Ishikawa (cell line): ENCODE measurements around the gene C11orf21.

Experiments used
- CEBPB ChIP-seq: IDR thresholded peaks from 2 replicates; pipeline ENCODE4 v1.6.1; 2012
- CREB1 ChIP-seq: IDR thresholded peaks from 2 replicates; pipeline ENCODE4 v1.6.1; 2012; ENCODE audit warnings: low read depth
- EGR1 ChIP-seq: IDR thresholded peaks from 2 replicates; pipeline ENCODE4 v1.6.1; 2012
- EP300 ChIP-seq: IDR thresholded peaks from 2 replicates; pipeline ENCODE4 v1.6.1; 2012; ENCODE audit warnings: borderline replicate concordance
- FOXM1 ChIP-seq: IDR thresholded peaks from 2 replicates; pipeline ENCODE4 v1.6.1; 2012; ENCODE audit warnings: low read depth, borderline replicate concordance
- RAD21 ChIP-seq: IDR thresholded peaks from 2 replicates; pipeline ENCODE4 v1.6.1; 2012; ENCODE audit warnings: low read depth
- TAF1 ChIP-seq: IDR thresholded peaks from 2 replicates; pipeline ENCODE4 v1.6.1; 2012; ENCODE audit warnings: low read depth, mild to moderate bottlenecking
- TCF12 ChIP-seq: IDR thresholded peaks from 2 replicates; pipeline ENCODE4 v1.6.1; 2012; ENCODE audit warnings: low read depth
- TEAD4 ChIP-seq: IDR thresholded peaks from 2 replicates; pipeline ENCODE4 v1.6.1; 2012
- USF1 ChIP-seq: IDR thresholded peaks from 2 replicates; pipeline ENCODE4 v1.6.1; 2012
- ZBTB7A ChIP-seq: IDR thresholded peaks from 2 replicates; pipeline ENCODE4 v1.6.1; 2012; ENCODE audit warnings: low read depth

GRCh38 chr11:2270322-2271076 is 31.2 kb downstream of the C11orf21 start, which contains the start of gene ASCL2:
- TF ChIP-seq EP300 (no peak), USF1 (no peak), RAD21 (no peak), FOXM1 (no peak), TAF1 (no peak), EGR1 (no peak), TEAD4 (no peak), CREB1 (no peak), TCF12 (no peak), ZBTB7A (no peak), CEBPB (no peak)
